Esophagus muscularis mucosa (tissue), 4 donors: Measurements from ENCODE around the gene MAEA. TPM values are rescaled to one million over a fixed set of nuclear protein-coding genes. Genes with fewer than 3 reads are reported as not detected.

ENCODE experiments used
- DNase-seq: peaks from one replicate; pipeline ENCODE4 v3.0.0-alpha.2; 2017; ENCODE audit errors: extremely low spot score
- H3K27ac ChIP-seq, 4 donors: fragments of 200-600 bp; sonication (generic); replicated peaks in 1 of 4; 1 replicate in 3 of 4; 2 replicates in 1 of 4; pipeline ENCODE4 v1.5.1; 2016 to 2019; ENCODE audit warnings: mild to moderate bottlenecking in 1 of 4
- H3K27me3 ChIP-seq, 4 donors: fragments of 200-600 bp; sonication (generic); one replicate each; pipeline versions ENCODE4 v1.5.1 to v1.6.0; 2016 to 2019
- H3K36me3 ChIP-seq, 4 donors: fragments of 200-600 bp; sonication (generic); one replicate each; pipeline ENCODE4 v1.5.1; 2016 to 2019
- H3K4me1 ChIP-seq, 4 donors: fragments of 200-600 bp; sonication (generic); one replicate each; pipeline ENCODE4 v1.5.1; 2016 to 2019
- H3K4me3 ChIP-seq, 4 donors: fragments of 200-600 bp; sonication (generic); 1 replicate in 2 of 4; 2 replicates in 2 of 4; pipeline ENCODE4 v1.5.1; 2016 to 2019; ENCODE audit warnings: mild to moderate bottlenecking in 4 of 4, moderate library complexity in 1 of 4
- H3K9me3 ChIP-seq, 4 donors: fragments of 200-600 bp; sonication (generic); 1 replicate in 3 of 4; 2 replicates in 1 of 4; pipeline ENCODE4 v1.5.1; 2016 to 2019
- EP300 ChIP-seq: sonication (generic); formaldehyde crosslinking; IDR thresholded peaks from one replicate; pipeline ENCODE4 v1.6.1; 2017; ENCODE audit warnings: antibody characterized with exemption
- POLR2A ChIP-seq: fragments of 450-650 bp; IDR thresholded peaks from one replicate; pipeline ENCODE4 v1.6.1; 2017; ENCODE audit warnings: antibody characterized with exemption, moderate library complexity, mild to moderate bottlenecking, low read depth
- POLR2AphosphoS5 ChIP-seq, 2 donors: sonication (generic); formaldehyde crosslinking; IDR thresholded peaks; one replicate each; pipeline ENCODE4 v1.6.1; 2017; ENCODE audit warnings: antibody characterized with exemption in 2 of 2
- WGBS: methylation state at CpG from one replicate; pipeline ENCODE4 v1.1.5; 2018; 5-methylcytosine and 5-hydroxymethylcytosine counted together
- intact Hi-C: fragments of 100-400 bp; cut with DNase I; formaldehyde crosslinking; loops from one replicate; pipeline ENCODE4 v1.15.1; 2023
- total RNA-seq, 4 donors: library from RNA; depleted of rRNA; stranded (reverse); fragments of >200 nt; gene quantifications; one replicate each; pipeline versions ENCODE4 v1.1.0 to v1.2.1, GENCODE V29; 2016
- TF ChIP-seq, protein P1 (sequence below), 3 experiments: fragments of 200-600 bp in 2 of 3; fragments of 450-650 bp in 1 of 3; sonication (generic) in 2 of 3; IDR thresholded peaks; one replicate each; pipeline ENCODE4 v1.5.1; 2017 to 2019; ENCODE audit warnings: antibody characterized with exemption in 3 of 3, mild to moderate bottlenecking in 2 of 3, moderate library complexity in 1 of 3

Gene MAEA
- total RNA-seq, 4 donors from 2014 or later: 54.5 to 63.1 (median 59.8) TPM

DNA sequence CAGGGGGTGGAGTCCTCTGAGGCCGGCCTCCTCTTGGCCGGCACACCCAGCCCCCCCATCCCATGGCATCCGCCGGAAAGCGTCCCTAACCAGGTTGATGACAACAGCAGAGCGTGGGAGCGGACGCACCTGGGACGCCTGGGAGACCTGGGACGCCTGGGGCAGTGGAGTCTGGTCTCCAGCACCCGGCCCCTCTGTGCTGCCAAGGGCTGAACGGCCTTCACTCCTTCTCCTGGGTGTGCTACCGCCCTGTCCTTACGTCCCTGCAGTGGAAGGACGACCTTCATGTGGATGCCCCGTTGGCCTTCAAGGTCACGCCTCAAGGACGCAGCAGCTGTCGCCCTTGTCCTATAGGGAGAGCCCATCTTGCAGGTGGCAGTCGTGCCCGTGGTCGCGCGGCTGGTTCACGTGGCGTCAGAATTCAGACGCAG lies 89.7 kb downstream of the MAEA start:
- 100% methylated on average over 4 of the region's 27 CpGs for whole genome bisulfite sequencing
- H3K9me3 ChIP-seq: no peaks in the 10 kb centered on the region
- no peak overlapping the region for H3K27ac ChIP-seq
- H3K4me1 ChIP-seq: no peaks in the 10 kb centered on the region
- TF ChIP-seq POLR2AphosphoS5 (IDR thresholded peaks at IDR 0.05) (no peak), EP300 (no peak), POLR2A (no peak)
- TF ChIP-seq, protein P1, sequence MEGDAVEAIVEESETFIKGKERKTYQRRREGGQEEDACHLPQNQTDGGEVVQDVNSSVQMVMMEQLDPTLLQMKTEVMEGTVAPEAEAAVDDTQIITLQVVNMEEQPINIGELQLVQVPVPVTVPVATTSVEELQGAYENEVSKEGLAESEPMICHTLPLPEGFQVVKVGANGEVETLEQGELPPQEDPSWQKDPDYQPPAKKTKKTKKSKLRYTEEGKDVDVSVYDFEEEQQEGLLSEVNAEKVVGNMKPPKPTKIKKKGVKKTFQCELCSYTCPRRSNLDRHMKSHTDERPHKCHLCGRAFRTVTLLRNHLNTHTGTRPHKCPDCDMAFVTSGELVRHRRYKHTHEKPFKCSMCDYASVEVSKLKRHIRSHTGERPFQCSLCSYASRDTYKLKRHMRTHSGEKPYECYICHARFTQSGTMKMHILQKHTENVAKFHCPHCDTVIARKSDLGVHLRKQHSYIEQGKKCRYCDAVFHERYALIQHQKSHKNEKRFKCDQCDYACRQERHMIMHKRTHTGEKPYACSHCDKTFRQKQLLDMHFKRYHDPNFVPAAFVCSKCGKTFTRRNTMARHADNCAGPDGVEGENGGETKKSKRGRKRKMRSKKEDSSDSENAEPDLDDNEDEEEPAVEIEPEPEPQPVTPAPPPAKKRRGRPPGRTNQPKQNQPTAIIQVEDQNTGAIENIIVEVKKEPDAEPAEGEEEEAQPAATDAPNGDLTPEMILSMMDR (IDR thresholded peaks at IDR 0.05): no peak
- intact Hi-C loops: no loop called here
- no peak for DNase-seq
- H3K27me3 ChIP-seq: no peaks in the 10 kb centered on the region
- H3K4me3 ChIP-seq: no peak overlapping the region
- H3K36me3 ChIP-seq: peaks cover 22 to 96% (median 65%) of the 10 kb centered on the region in 4 donors

DNA sequence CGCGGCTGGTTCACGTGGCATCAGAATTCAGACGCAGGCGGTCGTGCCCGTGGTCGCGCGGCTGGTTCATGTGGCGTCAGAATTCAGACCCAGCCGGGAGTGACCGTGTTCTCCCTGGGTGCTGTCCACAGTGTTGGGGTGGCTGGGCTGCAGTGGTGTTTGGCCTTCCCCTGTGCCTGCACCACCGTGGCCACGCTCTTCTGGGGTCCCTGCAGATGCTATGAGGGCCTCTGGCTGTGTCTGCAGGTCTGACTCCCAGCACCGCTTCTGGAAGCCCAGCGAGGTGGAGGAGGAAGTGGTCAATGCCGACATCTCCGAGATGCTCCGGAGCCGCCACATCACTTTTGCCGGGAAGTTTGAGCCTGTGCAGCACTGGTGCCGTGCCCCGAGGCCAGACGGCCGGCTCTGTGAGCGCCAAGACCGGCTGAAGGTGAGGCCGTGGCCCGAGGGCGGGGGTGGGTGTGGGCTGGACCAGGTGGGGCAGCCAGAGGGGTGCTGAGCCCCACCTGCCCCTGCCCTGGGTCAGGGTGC lies 90.2 kb downstream of the MAEA start:
- WGBS: 100% methylated on average over 6 of the region's 31 CpGs
- peaks cover 22 to 96% (median 65%) of the 10 kb centered on the region in 4 donors for H3K36me3 ChIP-seq
- H3K27me3 ChIP-seq: no peaks in the 10 kb centered on the region
- H3K27ac ChIP-seq: no peak overlapping the region
- TF ChIP-seq POLR2A: no peak
- no peak for TF ChIP-seq EP300
- TF ChIP-seq, protein P1 (IDR thresholded peaks at IDR 0.05): no peak
- no peak for TF ChIP-seq POLR2AphosphoS5 (IDR thresholded peaks at IDR 0.05)
- H3K4me3 ChIP-seq: no peak overlapping the region
- H3K9me3 ChIP-seq: no peaks in the 10 kb centered on the region
- no peak for DNase-seq
- H3K4me1 ChIP-seq: no peaks in the 10 kb centered on the region
- intact Hi-C loops: no loop called here

DNA sequence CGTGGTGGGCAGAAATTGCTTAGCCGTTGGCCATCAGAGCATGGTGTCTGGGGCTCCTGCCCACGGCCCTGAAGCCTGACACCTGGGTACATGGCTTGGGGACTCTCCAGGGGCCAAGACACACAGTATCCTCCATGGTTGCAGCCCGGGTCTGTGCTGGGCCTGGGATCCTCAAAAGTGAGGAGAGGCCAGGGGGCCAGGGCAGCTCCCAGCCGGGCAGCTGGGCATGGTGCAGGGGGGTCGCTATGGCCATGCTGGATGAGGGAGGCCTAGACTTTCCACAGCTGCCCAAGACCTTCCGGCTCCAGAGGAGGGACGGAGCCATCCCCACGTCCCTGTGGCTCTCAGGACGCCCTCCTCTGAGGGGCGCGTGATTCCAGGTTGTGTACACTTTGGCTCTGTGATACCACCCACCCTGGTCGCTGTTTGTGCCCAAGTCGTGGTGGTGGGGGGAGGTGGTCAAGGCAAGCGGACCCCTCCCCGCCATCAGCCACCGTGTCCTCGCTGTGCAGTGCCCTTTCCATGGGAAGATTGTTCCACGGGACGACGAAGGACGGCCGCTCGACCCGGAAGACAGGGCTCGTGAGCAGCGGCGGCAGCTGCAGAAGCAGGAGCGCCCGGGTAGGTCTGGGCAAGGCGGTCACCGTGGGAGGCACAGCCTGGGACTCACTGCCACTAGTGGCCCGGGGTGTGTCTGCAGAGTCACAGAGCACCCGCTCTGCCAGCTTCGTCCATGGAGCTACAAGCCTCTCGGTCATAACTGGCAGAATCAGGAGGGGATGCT lies 90.9 kb downstream of the MAEA start:
- no peak for TF ChIP-seq POLR2A
- no peak overlapping the region for H3K27ac ChIP-seq
- no peaks in the 10 kb centered on the region for H3K27me3 ChIP-seq
- H3K36me3 ChIP-seq: peaks cover 20 to 96% (median 62%) of the 10 kb centered on the region in 4 donors
- no peaks in the 10 kb centered on the region for H3K4me1 ChIP-seq
- H3K9me3 ChIP-seq: no peaks in the 10 kb centered on the region
- WGBS: 96% methylated on average over 20 of the region's 36 CpGs
- intact Hi-C loops: no loop called here
- H3K4me3 ChIP-seq: no peak overlapping the region
- no peak for DNase-seq

DNA sequence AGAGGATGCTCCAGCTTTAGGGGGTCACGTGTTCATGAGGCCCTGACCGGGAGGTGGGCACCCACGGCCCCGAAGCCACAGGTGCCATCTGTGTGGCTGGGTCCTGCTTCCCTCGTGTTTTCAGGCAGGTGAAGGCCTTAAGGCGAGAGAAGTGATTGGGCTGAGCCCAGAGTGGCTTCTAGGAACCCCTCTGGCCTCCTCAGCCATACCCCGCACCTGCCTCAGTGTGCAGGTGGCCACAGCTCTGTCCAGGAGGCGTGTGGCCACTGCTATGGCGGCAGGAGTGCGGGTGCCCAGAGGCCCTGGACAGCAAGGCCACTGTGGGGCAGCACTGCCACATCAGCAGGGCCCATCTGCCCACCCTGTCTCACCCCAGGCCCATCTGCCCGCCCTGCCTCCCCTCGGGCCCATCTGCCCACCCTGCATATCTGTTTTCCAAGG lies 91.5 kb downstream of the MAEA start:
- DNase-seq: no peak
- Histone ChIP-seq H3K27ac (no peak overlapping the region), H3K9me3 (no peaks in the 10 kb centered on the region), H3K4me1 (no peaks in the 10 kb centered on the region), H3K4me3 (no peak overlapping the region), H3K27me3 (no peaks in the 10 kb centered on the region), H3K36me3 (peaks cover 20 to 96% (median 62%) of the 10 kb centered on the region in 4 donors)
- WGBS: 88% methylated on average over 8 of the region's 12 CpGs
- intact Hi-C loops: no loop called here
- TF ChIP-seq, protein P1 (IDR thresholded peaks at IDR 0.05): no peak
- no peak for TF ChIP-seq POLR2A
- TF ChIP-seq EP300: no peak
- TF ChIP-seq POLR2AphosphoS5 (IDR thresholded peaks at IDR 0.05): no peak

DNA sequence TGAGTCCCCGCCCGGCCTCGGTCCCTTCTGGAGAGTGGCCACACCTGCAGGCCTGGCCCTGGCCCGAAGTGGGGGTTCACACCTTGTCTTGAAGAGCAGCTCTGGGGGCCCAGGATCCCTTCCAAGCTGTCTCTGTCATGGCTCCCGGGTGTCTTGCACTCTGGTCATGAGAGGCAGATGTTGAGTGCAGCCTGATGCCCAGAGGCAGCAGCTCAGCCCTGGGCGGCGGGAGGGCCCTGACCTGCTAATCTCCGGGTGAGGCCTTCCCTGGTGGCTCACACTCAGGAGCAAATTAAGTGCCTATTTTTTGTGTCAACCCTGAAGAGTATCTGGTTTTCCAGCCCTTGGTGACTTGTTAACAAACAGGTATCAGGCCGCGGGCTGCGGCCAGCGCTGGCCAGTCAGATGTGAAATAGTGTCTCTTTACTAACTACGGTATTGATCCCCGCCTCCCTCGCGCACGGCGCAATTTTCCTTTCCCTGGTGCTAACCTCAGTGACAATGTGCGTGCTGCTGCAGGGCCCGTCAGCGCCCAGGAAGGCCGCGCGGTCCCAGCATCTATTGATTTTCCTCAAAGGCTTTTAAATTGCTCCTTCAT lies 92.4 kb downstream of the MAEA start:
- Histone ChIP-seq H3K4me1 (no peaks in the 10 kb centered on the region), H3K27ac (no peak overlapping the region), H3K27me3 (no peaks in the 10 kb centered on the region), H3K9me3 (no peaks in the 10 kb centered on the region), H3K36me3 (peaks cover 20 to 96% (median 65%) of the 10 kb centered on the region in 4 donors), H3K4me3 (no peak overlapping the region)
- TF ChIP-seq POLR2AphosphoS5 (IDR thresholded peaks at IDR 0.05) (no peak), EP300 (no peak), POLR2A (no peak)
- TF ChIP-seq, protein P1 (IDR thresholded peaks at IDR 0.05): no peak
- intact Hi-C loops: no loop called here
- DNase-seq: no peak
- WGBS: 93% methylated on average over 24 of the region's 24 CpGs
